DMS 273 (cell line): Measurements from ENCODE around the gene SPNS2.
A peak's percentile ranks its signal among the peaks of the same experiment; 100 is the strongest.
"Not testable (repeated sequence)": the region's sequence is repeated elsewhere in the genome, so short reads cannot be mapped to it uniquely, and the experiment has no call there.

Experiments
- DNase-seq: peaks from one replicate; lab custom pipeline; 2025; ENCODE audit not compliant: unreplicated experiment; lab: John Stamatoyannopoulos, UW

SPNS2 gene

DNA sequence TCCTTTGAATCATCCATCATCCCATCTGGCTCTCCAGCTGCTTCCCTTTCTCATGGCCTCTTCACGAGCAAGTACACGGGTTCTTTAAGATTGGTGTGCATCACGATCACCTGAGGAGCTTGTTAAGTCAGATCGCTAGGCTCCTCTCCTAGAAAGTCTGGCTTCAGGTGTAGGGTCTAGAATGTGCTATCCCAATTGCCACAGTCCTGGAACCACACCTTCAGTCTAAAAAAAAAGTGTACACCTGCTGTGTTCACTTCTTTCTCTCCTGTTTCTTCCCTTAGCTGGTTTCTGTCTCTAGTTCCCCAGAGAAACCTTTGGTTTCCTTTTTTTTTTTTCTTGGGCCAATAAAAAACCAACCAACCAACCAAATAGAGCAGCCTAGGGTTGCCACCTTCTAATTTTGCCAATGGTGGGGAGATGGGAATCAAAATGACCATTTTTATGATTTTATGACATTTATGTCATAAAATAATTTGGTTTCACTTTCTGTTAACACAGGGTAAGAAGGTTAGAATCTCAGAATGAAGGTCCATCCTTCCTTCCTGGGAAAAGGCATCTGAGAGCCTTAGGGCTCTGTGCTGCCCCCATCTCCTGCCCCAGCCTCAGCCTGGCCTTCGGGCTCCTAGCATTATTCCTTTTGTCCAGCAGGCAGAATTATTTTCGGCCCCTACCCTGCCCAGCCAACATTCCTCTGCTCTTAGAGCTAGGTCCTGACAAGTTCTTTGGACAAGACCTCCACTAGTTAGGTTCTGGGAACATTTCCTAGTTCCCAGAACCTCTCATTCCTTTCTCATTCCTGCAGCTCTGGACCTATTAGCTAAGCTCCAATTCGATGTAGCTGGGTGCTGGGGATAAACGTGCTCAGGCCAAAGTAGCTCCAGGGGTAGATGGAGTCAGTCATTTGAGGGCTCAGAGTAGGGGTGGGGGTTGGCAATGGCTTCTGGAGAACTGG is 63.6 kb downstream of the SPNS2 start:
- peak; percentile 22 for DNase-seq

DNA sequence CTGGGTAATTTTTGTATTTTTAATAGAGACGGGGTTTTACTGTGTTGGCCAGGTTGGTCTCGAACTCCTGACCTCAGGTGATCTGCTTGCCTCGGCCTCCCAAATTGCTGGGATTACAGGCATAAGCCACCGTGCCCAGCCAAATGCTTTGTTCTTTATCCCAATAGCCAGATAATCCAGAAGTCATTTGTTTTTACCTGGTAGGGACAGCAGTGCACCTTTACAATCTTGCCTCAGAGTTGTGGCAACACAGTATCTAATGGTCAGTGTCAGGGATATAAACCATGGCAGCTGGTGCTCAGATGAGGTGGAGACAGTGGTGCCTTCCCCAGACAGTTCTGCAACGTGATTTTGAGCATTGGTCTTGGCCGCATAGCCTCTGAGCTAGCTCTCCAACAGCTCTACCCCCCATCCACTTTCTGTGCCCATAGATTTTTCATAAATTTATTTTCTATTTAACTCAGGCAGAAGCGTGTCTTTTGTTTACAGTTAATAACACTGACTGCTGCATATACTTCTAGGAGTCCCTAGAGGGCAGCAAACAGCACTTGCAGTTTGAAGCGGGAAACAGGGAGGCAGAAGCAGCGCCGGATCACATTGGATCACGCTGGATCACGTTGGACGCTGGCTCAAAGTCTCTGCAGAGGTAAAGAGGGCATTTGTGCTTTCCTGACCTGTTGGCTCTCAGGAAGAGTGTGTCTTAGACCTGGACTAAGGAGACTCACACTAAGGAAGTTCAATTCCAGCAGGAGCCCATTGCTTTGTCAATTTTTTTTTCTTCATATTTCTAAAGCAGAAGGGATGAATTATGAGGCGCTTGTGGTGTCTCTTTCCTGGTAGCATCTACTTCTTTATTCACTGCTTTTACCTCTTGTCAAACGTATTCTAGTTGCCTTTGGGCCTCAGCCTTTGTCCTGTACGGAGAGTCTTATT is 66.8 kb downstream of the SPNS2 start:
- peak; percentile 88 for DNase-seq

DNA sequence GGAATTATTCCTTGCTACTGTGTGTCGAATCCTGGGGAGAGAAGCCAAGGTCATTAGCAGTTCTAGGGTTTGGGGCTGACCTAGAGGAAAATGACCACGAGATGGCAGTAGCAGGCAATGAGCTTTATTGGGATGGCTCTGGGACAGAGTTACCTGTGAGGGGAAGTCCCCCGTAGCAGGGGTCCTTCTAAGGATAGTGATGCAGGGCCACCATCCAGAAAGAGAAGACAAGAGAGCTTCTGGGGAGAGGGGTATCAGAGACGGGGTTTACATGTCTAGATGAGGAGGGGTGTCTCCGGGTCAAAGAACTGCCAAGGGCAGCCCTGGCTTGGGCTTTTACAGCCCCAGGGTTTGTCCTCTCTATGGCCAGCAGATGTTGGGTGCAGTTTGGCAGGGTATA is 68.1 kb downstream of the SPNS2 start:
- peak; percentile 81 for DNase-seq

DNA sequence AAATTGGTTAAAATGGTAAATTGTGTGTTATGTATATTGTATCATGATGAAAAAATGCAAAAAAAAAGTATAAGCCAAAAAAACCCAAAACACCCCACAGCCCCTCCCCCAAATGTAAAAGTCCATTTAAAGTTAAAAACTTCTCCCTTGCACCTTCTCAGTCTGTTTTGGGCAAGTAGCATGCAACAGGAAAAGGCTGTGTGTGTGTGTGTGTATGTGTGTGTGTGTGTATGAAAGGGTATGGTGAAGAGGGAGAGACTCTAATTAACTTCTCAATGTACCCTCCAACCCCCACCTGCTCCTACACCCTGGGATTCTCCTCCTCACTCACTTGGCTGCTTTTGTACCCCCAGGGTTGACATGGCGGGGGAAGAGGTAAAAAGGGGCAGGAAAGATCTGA is 70.9 kb downstream of the SPNS2 start:
- no peak for DNase-seq

DNA sequence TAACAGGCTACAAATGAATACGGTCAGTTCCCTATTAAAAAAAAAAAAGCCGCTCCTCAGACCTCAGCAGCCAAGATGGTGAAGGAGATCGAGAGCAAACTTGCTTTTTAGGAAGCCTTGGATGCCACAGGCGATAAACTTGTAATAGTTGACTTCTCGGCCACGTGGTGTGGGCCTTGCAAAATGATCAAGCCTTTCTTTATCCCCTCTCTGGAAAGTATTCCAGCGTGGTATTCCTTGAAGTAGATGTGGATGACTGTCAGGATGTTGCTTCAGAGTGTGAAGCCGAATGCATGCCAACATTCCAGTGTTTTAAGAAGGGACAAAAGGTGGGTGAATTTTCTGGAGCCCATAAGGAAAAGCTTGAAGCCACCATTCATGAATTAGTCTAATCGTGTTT is 73.5 kb downstream of the SPNS2 start:
- DNase-seq: no peak

DNA sequence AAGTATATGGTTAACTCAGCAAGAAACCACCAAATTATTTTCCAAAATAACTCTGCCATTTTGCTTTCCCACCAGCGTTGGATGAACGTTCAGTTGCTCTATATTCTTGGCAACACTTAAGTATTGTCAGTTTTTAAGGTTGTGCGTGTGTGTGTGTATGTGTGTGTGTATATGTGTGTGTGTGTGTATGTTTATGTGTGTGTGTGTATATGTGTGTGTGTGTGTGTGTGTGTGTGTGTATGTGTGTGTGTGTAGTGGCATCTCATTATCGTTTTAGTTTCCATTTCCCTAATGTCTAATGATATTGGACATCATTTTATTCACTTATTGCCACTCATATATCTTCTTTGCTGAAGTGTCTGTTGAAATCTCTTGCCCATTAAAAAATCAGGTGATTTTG is 74.4 kb downstream of the SPNS2 start:
- no peak for DNase-seq

DNA sequence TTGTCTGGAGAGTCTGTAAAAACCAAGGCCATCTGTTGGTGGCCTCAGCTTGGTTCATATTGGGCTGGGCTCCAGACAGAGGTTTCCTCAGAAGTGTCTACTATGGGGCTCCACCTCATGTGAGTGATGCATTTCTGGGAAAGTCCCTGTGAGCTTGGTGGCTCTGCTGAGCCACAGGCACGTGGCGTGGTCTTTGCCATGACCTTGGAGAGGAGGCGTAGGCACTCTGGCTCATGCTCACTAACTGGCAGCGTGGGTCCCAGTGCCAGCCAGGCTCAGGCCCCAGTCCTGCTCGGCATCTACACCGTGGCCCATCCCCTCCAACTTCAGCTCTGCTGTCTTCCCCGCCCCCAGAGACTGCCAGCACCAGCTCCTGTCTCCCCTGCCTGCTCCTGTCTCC is 75.0 kb downstream of the SPNS2 start:
- no peak for DNase-seq

DNA sequence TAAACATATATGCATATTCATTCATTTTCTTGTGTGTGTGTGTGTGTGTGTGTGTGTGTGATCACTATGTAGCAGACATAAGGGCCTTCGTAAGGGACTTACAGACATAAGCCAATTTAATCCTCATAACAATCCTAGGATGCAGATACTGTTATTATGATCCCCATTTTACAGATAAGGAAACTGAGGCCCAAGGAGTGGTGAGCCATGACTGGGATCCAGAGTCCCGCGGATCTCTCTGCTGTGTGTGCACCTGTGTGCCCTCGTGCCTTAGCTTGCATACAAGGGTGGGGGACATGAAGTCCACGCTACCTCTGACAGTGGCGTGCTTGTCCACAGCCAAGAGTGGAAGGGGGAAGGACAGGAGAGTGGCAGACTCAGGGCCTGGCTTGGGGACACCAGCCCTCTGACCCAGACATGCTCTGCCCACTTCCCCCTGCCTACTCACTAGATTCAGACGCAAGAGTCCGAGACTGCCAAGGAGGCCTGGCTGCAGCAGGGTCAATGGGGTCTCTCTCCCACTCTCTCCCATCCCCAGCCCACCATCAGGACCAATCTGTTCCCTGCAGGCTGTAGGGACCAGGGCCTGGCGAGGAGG is 75.9 kb downstream of the SPNS2 start:
- no peak for DNase-seq

DNA sequence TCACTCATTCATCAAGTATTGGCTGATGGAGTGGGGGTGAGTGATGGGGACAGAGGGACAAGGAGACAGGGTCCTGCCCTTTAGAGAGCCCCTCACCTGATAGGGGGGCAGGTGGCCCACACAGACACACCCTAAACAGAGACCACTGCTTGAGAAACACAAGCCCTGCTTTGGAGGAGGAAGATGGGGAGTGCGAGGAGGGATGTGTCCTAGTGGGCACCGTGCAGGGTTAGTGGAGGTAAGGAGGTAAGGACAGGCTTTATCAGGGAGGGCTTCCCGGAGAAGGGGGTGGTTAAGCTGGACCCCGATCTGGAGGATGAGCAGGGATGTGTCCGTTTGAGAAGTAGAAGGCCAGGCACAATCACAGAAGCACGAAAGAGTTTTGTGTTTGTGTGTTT is 77.5 kb downstream of the SPNS2 start:
- no peak for DNase-seq

DNA sequence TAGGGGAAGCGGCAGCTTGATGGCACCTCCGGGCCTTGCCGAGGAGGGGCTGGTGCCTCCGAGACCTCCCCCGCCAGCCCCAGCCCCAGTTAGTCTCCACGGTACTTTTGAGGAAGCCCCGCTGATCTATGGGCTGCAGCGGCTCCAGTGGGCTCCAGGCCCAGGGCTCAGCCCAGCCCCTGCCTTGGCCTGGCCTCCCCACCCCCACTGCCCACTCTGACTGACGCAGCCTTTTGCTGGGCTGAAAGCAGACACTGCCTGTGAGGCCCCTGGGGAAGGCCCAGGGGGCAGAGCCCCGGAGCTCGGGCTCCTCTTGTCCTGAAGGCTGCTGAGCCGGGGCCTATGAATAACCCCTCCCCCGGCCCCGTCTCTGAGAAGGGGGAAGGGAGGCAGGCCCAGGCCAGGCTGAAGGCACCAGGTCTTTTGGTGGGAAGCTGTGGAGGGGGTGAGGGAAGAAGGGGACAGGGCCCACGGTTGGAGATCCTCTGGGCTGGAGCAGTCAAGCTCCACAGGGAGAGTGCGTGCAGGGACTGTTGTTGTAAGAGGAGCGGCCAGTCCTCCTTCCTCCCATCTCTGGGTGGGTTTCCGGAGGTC is 78.1 kb downstream of the SPNS2 start:
- no peak for DNase-seq

DNA sequence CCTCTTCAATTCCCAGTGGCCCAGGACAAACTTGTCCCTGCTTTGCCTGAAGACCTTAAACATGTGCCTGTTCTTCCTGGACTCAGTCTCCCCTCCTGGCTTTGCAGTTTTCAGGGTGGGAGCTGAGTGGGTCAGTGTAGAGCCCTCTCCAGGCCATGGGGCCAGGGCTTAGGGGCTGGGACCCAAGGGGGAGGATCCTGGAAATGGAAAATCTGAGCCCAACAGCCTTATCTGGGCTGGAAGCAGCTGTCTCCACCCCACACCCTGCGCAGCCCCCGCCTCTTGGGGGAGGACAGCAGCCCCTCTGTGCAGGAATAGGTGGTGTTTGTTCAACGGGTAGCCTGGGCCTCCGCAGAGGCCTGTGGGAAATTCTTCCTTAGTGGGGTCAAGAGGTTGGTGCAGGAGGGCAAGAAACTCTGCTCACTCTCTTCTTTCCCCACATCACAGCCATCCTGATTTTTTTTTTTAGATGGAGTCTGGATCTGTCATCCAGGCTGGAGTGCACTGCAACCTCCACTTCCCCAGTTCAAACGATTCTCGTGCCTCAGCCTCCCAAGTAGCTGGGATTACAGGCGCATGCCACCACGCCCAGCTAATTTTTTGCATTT is 78.8 kb downstream of the SPNS2 start:
- DNase-seq: no peak

DNA sequence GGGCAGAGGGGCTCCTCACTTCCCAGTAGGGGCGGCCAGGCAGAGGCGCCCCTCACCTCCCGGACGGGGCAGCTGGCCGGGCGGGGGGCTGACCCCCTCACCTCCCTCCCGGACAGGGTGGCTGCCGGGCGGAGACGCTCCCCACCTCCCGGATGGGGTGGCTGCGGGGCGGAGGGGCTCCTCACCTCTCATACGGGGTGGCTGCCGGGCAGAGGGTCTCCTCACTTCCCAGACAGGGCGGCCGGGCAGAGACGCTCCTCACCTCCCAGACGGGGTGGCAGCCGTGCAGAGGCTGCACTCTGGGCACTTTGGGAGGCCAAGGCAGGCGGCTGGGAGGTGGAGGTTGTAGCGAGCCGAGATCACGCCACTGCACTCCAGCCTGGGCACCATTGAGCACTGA is 79.7 kb downstream of the SPNS2 start:
- not testable (repeated sequence) for DNase-seq

DNA sequence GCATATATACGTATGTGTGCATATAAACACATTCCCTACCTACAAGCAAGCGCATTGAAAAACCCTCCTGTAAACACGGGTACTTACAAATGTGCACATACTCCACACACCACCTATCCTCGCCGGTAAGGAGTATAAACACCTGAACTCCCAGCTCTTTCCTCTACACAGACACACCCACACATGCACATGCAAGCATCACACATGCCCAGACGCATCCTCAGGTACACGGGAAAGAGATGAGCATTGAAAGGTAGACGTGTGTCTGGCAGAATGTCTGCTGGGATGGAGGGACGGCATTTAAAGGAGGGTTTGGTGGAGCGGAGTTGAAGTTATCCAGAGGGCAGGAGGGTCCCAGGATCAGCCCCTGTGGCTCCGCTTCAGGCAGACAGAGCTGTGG is 81.0 kb downstream of the SPNS2 start:
- DNase-seq: no peak

DNA sequence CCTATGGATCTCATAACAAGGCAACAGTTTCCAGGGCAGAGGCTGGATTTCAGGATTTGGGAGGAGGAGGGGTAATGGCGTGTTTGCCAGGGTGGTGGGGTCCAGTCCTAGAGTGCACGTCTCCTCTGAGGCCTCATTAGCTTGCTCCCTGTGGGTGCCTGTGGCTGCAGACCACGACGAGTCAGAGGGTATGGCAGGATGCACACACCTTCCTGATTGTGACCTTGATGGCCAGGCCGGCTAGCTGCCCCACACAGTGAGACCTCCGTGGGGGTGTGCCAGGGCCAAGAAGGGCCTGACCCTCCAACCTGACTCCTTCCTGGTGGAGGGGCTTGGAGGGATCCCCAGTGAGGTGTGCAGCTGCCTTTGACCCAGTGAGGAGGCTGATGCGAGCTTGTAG is 81.6 kb downstream of the SPNS2 start:
- no peak for DNase-seq

DNA sequence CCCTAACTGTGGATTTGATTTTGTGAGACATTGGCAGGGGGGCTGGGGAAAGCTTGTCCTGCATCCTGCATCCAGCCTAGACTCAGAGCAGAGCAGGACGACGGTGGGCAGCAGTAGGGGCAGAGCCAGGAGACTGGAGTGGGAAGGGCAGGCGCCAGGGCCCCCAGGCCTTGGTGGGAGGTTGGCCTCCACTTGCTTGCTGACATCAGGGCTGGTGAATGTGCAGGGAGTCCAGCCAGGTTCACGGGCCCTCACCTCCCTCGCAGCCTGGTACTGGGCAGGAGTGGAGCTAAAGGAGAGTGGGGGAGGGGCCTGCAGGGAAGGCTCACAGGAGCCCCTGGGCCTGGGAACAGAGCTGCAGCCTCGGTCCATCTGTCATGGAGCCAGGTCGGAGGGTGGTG is 83.4 kb downstream of the SPNS2 start:
- no peak for DNase-seq

DNA sequence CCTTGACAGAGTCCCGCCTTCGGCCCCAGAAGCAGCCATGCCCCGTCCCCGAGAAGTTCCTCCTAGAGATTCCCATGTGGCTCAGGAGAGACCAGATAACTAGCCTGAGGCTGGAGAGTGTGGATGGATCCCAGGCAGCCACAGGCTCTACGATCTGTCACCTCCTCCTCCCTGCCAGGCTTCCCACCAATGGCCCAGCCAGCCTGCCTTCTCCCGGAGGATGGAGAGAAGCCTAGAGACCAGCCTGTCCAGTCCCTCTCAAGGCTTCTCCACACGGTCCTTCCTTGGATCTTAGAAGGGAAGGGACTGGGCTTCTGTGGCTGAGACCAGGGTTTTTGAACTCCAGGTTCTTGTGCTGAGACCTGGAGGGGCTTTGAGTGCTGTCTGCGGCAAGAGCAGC is 84.0 kb downstream of the SPNS2 start:
- DNase-seq: no peak

DNA sequence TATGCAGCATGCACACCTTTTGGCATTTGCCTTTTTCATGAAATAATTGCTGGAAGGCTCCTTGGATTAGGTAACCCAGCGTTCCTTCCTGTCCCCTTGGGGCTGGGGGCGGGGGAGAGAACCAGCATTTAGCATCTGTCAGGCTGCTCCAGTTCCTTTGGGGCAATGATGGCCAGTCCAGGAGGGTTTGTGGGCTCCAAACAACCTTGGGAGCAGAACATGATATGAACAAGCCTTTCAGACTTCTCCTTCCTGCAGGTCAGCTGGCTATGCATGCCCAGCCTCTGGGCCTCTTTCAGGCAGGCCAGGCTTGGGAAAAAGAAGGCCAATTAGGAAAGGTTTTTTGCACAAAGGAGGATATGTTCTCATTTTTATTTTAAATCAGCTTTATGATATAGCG is 84.5 kb downstream of the SPNS2 start:
- no peak for DNase-seq

DNA sequence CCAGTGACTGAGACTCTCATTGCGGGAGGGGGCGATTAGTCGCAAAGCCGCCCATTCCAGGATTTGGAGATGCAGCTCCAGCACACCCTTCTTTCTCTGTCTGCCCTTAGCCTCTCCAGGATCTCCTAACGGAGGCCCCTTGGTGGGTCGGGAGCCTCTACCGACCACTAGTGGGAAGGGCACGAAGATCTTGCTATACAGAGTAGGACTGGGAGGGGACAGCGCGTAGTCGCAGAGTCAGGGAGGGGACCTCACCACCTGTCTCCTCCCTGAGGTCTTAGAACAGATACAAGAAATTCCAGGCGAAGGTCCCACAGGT is 85.1 kb downstream of the SPNS2 start:
- peak; percentile 60 for DNase-seq

DNA sequence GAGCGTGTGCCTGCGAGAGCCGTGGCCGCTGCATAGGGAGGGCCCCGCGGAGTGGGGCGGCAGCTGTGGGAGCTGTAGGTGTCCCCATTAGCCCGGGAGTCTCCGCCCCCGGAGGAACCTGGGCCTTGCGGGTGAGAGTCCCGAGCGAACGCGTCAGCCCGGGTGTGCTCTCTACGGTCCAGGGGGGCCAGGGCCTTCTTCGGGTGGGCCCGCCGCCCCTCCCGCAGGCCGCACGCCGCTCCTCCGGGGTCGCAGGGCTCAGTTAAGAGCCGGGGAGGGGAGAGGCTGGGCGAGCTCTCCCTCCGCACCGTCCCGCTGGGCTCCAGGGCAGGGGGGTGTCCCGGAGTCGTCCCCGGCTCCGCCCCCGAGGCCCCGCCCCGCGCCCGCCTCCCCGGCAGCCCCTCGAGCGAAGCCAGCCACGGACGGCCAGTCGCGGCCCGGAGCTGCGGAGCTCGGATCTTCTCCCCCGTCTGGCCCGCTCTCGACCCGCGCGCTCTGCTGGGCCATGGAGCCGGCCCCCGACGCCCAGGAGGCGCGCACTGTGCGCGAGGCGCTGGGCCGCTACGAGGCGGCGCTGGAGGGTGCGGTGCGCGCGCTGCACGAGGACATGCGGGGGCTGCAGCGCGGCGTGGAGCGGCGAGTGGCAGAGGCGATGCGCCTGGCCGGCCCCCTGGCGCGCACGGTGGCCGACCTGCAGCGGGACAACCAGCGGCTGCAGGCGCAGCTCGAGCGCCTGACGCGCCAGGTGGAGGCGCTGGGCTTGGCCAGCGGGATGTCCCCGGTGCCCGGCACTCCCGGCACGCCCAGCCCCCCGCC is 85.6 kb downstream of the SPNS2 start, which contains the start of gene SMTNL2:
Gene SMTNL2 (plus strand): TSS at position 429 of the 816 bp plus-strand sequence. CDS start 77 bp downstream, at position 506.
- DNase-seq: peak; percentile 60
